Measurements from ENCODE around the gene DBH. TPM values are rescaled to one million over a fixed set of nuclear protein-coding genes. Genes with fewer than 3 reads are reported as not detected.
"Not testable (repeated sequence)": the region's sequence is repeated elsewhere in the genome, so short reads cannot be mapped to it uniquely, and the experiment has no call there.

Gene DBH
- total RNA-seq, 2 donors from 2014 or later, result not detected

DNA sequence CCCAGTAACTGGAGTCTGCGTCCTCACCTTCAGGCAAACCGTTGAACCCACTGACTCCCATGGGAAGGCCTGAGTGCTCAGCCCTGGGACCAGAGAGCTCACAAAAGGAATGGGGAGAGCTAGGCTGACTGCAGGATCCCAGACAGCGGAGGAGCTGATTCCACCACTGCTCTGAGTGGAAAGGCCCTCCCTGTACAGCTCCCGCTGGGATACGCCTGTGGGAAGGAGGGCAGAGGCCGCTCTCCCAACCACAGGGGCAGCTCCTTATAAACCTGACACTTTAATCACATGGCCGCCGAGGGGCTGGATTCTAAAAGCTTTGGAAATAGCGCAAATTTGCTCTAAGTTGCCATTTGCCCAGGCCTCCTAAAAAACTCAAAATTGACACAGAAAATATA, 37.1 kb downstream of the DBH start:
- no peak for ATAC-seq (replicated peaks in 1 of 2)
- no peak overlapping the region for H3K27ac Mint-ChIP-seq
- no peaks in the 10 kb centered on the region for H3K27me3 Mint-ChIP-seq (ENCODE audit: low read depth)
- DNase-seq, result no peak
- H3K36me3 Mint-ChIP-seq (ENCODE audit: insufficient read depth in 2 of 2), result no peaks in the 10 kb centered on the region
- H3K9me3 Mint-ChIP-seq, result no peaks in the 10 kb centered on the region
- H3K4me1 Mint-ChIP-seq (ENCODE audit: low read depth), result peaks cover 32% of the 10 kb centered on the region
- no peak overlapping the region for H3K4me3 Mint-ChIP-seq

DNA sequence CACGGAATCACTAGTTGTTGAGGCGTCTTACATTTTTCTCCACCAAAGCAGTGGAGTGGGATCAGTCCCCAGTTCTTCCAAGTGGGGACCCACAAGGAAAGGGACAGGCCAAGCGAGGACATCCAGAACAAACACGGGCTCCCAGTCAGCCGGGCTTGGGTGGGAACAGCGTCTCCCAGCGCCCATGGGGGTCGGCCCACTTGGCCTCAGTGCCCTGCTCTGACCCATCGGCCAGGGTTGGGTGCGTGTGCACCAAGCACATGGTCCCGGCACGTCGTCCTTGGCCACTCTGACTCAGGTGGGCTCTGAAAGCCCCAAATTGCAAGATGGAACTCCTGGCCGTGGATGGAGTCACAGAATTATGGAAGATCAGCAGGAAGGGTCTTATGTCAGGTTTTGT, 37.9 kb downstream of the DBH start:
- no peaks in the 10 kb centered on the region for H3K36me3 Mint-ChIP-seq (ENCODE audit: insufficient read depth in 2 of 2)
- no peaks in the 10 kb centered on the region for H3K27me3 Mint-ChIP-seq (ENCODE audit: low read depth)
- DNase-seq, result no peak
- H3K4me1 Mint-ChIP-seq (ENCODE audit: low read depth), result peaks cover 41% of the 10 kb centered on the region
- no peak overlapping the region for H3K4me3 Mint-ChIP-seq
- H3K27ac Mint-ChIP-seq, result no peak overlapping the region
- H3K9me3 Mint-ChIP-seq, result no peaks in the 10 kb centered on the region
- ATAC-seq (replicated peaks in 1 of 2), result no peak

DNA sequence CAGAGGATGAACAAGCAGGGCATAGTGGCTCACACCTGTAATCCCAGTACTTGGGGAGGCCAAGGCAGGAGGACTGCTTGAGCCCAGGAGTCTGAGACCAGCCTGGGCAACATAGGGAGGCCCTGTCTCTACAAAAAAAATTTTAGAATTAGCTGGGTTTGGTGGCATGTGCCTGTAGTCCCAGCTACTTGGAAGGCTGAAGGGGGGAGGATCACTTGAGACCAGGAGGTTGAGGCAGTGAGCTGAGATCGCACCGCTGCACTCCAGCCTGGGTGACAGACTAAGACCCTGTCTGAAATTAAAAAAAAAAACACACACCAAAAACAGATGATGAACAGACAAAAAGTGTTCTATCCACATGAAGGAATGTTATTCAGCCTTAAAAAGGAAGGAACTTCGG, 39.6 kb downstream of the DBH start:
- not testable (repeated sequence) for ATAC-seq (replicated peaks in 1 of 2); H3K27me3 Mint-ChIP-seq (ENCODE audit: low read depth); H3K36me3 Mint-ChIP-seq (ENCODE audit: insufficient read depth in 2 of 2); H3K4me3 Mint-ChIP-seq; H3K9me3 Mint-ChIP-seq; DNase-seq; H3K27ac Mint-ChIP-seq
- peaks cover 41% of the 10 kb centered on the region for H3K4me1 Mint-ChIP-seq (ENCODE audit: low read depth)

DNA sequence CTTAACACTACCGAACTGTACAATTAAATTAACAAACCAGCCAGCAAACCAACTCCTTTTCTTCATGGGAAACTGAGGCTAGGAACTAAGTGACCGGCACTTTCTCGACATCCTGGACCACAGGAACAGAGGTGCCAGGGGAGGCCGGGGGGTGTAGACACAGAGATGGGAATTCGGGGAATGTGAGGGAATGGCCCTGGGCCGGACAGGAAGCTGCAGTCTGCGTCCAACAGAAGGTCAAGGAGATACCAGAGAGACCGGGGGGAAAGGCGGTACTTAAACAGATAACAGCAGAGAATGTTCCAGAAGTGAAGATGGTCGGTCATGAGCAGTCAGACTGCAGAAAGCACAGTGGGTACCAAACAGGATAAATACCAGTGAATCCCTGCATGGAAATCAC, 40.3 kb downstream of the DBH start:
- peaks cover 41% of the 10 kb centered on the region for H3K4me1 Mint-ChIP-seq (ENCODE audit: low read depth)
- H3K9me3 Mint-ChIP-seq, result no peaks in the 10 kb centered on the region
- DNase-seq, result no peak
- H3K4me3 Mint-ChIP-seq, result peak overlapping the region; percentile 7 to 14
- H3K27me3 Mint-ChIP-seq (ENCODE audit: low read depth), result no peaks in the 10 kb centered on the region
- H3K27ac Mint-ChIP-seq, result peak overlapping the region; percentile 70
- no peak for ATAC-seq (replicated peaks in 1 of 2)
- H3K36me3 Mint-ChIP-seq (ENCODE audit: insufficient read depth in 2 of 2), result no peaks in the 10 kb centered on the region

DNA sequence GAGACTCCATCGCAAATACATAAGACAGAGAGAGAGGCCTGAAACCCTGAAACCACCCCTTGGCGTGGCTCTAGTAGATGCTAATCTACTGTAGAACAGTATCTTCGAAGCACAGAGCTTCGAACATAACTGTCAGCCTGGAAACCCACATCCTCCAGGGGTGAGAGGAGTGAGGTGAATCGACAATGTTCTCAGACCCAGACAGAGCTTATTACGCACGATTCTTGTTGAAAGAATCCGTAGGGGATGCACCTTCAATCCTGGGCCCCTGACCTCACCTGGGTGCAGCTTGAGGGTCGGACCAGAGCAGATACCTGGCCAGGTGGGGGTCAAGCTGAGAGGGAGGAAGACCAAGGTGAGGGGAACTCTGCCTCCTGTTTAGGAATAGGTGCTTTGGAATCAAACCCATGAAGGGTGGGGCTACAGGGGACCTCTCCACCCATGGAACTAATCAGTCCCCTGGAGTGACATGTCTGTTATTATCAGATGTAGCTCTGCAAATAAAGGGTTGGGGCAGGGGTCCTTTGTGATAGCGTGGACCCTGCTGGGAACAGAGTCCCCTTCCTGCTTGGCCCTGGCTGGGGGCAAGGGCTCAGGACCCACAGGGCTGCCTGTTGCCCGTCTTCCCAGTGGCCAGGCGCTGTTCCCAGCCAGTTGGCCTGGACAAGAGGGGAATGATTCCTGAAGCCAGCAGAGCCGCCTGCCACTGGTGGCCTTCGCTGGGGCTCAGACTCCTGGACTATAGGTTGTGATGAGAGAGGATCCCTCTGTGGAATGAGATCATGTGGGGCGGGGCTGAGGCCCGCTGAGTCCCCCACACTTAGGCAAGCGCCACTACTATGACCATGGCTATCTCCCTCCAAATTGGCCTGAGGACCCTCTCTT, 41.2 kb downstream of the DBH start:
- no peaks in the 10 kb centered on the region for H3K36me3 Mint-ChIP-seq (ENCODE audit: insufficient read depth in 2 of 2)
- H3K27me3 Mint-ChIP-seq (ENCODE audit: low read depth), result no peaks in the 10 kb centered on the region
- H3K4me3 Mint-ChIP-seq, result peak overlapping the region; percentile 21 to 34
- ATAC-seq (replicated peaks in 1 of 2) (peak; percentile 99 to 100), DNase-seq (peak; percentile 68 to 69)
- H3K27ac Mint-ChIP-seq, result peak overlapping the region; percentile 66
- H3K4me1 Mint-ChIP-seq (ENCODE audit: low read depth), result peaks cover 46% of the 10 kb centered on the region
- H3K9me3 Mint-ChIP-seq, result no peaks in the 10 kb centered on the region

DNA sequence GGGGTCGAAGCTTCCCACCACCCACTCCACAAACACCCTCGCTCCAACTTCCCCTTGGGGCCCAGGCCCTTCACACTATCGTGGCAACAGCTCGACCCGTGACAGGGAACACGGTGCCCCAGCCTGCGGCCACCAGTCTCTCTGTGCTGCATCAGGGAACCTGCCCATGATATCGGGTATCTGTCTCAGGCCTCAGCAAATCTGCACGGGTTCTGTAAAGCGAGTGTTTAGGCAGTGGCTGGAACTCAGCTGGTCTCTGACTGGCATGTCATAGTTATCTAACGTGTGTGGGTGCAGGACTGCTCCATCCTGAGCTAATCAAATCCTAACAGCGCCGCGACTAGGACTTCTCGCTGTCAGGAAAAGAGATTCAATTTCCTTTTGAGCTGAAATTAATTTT, 42.9 kb downstream of the DBH start:
- Mint-ChIP-seq H3K4me1 (ENCODE audit: low read depth) (peaks cover 56% of the 10 kb centered on the region), H3K9me3 (no peaks in the 10 kb centered on the region), H3K27ac (no peak overlapping the region)

DNA sequence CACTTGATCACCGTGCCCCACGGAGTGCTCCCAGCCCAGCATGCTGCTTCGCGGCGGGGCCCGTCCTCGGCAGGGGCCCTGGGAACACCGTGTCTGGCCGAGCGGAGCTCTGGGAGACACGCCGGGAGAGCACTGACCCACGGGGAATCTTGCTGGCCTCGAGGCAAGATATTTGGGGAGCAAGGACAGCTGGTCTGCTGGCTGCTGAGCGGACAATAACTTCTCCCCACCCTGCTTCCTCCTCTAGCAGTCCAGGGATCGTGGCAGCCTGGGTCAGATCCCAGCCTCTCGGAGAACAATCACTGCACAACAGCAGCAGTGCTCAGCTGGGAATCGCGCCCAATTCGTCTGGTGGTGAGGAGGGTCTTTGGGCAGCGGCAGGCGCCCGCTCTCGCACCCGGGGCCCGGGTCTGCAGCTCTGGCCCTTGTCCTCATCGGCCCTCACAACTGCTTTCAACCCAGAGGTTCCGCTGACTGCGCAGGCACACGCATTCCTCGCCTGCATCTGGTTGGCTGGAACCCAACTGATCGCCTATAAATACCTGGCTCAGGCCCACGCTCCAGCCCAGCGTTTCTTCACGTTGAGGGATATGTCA, 43.4 kb downstream of the DBH start:
- H3K27ac Mint-ChIP-seq, result no peak overlapping the region
- no peaks in the 10 kb centered on the region for H3K36me3 Mint-ChIP-seq (ENCODE audit: insufficient read depth in 2 of 2)
- no peak for ATAC-seq (replicated peaks in 1 of 2)
- H3K4me1 Mint-ChIP-seq (ENCODE audit: low read depth), result peaks cover 56% of the 10 kb centered on the region
- no peak for DNase-seq
- H3K27me3 Mint-ChIP-seq (ENCODE audit: low read depth), result no peaks in the 10 kb centered on the region
- no peak overlapping the region for H3K4me3 Mint-ChIP-seq
- H3K9me3 Mint-ChIP-seq, result no peaks in the 10 kb centered on the region

More for the DNA sequence above, 42.9 kb downstream of the DBH start:
- H3K27me3 Mint-ChIP-seq (ENCODE audit: low read depth), result no peaks in the 10 kb centered on the region
- H3K4me3 Mint-ChIP-seq, result no peak overlapping the region
- DNase-seq (no peak), ATAC-seq (replicated peaks in 1 of 2) (no peak)
- no peaks in the 10 kb centered on the region for H3K36me3 Mint-ChIP-seq (ENCODE audit: insufficient read depth in 2 of 2)

DNA sequence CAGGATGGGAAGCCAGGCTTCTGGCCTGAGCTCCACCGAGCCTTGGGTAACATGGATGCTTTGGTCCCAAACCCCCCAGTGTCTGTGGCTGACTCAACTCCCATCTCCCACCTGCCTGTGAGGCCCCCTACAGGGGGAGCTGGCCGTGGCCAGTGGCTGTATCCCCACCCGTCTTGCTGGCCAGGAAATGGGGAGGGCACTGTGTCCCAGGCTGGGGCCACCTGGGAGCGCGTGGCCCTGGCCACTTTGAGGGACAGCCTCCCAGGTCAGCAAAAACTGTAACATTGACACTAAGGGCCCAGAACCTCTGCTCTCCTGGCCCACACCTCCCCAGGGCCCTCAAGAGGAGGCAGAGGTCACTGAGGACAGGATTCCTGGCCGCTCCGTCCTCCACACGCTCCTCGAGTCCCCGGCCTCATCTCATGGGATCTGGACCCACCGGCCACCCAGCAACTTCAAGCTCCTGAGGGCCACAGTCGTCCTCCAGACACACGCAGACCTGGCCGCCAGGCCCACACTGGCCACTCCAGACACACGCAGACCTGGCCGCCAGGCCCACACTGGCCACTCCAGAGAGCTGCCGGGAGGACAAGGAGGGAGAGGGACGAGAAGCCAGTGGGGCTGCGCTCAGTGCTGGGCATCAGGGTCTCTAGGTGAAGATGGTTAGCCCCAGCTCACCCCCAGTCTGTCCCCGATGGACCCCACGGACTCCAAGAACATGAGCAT, 44.2 kb downstream of the DBH start:
- DNase-seq (no peak), ATAC-seq (replicated peaks in 1 of 2) (no peak)
- no peak overlapping the region for H3K27ac Mint-ChIP-seq
- H3K4me1 Mint-ChIP-seq (ENCODE audit: low read depth), result peaks cover 53% of the 10 kb centered on the region
- H3K36me3 Mint-ChIP-seq (ENCODE audit: insufficient read depth in 2 of 2), result no peaks in the 10 kb centered on the region
- H3K9me3 Mint-ChIP-seq, result no peaks in the 10 kb centered on the region
- no peaks in the 10 kb centered on the region for H3K27me3 Mint-ChIP-seq (ENCODE audit: low read depth)
- no peak overlapping the region for H3K4me3 Mint-ChIP-seq

DNA sequence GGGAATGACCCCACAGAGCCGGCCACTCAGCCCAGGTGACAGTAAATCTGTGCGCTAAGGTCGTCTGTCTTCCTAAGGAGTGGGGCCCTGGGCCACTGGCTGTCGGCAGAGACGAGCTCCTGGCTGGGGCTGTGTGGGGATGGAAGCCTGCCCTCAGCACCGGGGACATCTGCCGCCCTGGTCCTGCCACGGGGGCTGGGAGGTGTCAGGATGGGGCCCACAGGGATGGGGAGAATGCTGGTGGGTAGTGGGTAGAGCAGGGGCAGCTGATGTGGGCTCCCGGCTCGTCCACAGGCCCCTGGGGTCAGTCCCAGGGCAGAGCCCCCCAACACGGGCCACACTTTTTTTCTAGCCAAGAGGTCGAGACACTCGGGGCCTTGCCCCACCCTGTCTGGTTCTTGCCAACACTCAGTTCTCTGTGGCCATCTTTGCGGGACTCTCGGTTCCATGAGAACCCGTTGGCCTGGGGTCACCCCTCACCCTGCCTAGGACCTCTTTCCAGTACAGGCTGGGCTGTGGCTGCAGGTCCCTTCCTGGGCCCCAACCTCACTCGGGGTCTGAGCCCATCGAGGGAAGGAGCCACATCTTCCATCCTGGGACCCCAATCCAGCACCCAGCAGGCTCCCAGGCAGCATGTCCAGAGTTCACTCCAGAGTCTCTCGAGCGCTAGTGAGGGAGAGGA, 45.0 kb downstream of the DBH start:
- no peaks in the 10 kb centered on the region for H3K27me3 Mint-ChIP-seq (ENCODE audit: low read depth)

DNA sequence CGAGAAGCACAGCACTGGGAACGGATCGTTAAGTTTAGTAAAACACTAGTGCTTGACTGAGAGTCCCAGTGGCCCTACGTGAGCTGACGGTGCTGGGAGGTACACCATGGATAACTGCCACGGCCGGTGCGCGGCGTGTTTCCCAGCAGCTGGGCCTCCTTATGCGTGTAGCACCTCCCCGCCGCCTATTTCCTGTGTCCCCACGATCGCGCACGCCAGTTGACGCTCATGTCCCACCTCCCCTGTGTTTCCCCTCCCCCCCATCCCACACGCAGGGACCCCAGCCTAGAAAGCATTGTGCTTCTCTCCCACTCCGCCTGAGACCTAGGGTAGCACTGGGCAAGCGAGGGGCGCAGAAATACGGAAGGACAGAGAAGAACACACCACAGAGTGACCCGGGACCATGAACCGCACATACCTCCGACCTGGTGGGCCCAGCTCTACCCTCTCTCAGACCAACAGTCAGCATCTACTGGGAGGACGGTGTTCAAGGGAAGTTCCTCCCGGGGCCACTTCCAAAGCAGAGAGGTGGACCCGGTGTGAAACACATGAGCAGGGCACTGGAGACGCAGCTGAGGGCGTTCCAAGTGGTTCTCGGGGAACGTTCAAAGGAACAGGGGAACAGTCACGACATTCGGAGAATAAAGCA, 45.6 kb downstream of the DBH start:
- no peaks in the 10 kb centered on the region for H3K36me3 Mint-ChIP-seq (ENCODE audit: insufficient read depth in 2 of 2)
- DNase-seq (no peak), ATAC-seq (replicated peaks in 1 of 2) (no peak)
- no peaks in the 10 kb centered on the region for H3K27me3 Mint-ChIP-seq (ENCODE audit: low read depth)
- peaks cover 39% of the 10 kb centered on the region for H3K4me1 Mint-ChIP-seq (ENCODE audit: low read depth)
- H3K9me3 Mint-ChIP-seq, result no peaks in the 10 kb centered on the region
- H3K4me3 Mint-ChIP-seq, result no peak overlapping the region
- H3K27ac Mint-ChIP-seq, result peak overlapping the region; percentile 30

More for the DNA sequence above, 45.0 kb downstream of the DBH start:
- H3K36me3 Mint-ChIP-seq (ENCODE audit: insufficient read depth in 2 of 2), result no peaks in the 10 kb centered on the region
- peaks cover 45% of the 10 kb centered on the region for H3K4me1 Mint-ChIP-seq (ENCODE audit: low read depth)
- no peak overlapping the region for H3K27ac Mint-ChIP-seq
- no peak overlapping the region for H3K4me3 Mint-ChIP-seq
- ATAC-seq (replicated peaks in 1 of 2), result no peak
- H3K9me3 Mint-ChIP-seq, result no peaks in the 10 kb centered on the region
- DNase-seq, result no peak

DNA sequence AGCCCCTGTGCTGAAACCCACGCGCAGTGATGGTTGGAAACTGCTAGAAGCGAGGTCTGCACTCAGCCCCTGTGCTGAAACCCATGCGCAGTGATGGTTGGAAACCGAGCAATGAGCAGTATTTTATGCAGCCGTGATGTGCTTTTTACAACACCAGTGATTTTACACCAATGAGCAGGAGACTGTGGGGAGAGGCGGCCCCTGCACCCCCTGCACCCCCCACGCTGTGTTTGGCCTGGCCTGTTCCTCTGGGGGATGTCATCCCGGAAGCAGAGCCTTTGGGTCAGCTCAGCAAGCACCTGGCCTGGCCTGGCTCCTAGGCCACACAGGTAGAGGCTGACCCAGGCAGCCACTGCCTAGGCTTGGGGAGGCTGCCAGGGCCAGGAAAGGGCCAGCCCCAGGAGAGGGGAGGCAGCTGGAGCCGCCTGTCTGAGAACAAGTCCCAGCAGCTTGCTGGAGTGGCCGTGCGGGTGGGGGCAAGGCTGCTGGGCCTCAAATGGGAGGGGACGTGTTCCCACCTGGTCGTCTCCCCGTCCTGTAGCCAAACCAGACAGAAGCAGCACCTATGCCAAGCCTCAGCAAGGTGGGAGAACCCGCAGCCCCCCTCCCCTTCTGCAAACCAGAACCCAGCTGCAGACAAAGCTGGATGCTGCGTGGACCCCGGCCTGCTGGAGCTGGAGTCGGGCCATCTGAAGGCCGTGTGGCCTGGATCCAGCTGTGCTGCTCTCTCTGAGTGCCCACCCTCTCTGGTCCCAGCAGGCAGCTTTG, 46.8 kb downstream of the DBH start:
- H3K9me3 Mint-ChIP-seq, result no peaks in the 10 kb centered on the region
- peaks cover 30% of the 10 kb centered on the region for H3K4me1 Mint-ChIP-seq (ENCODE audit: low read depth)
- no peaks in the 10 kb centered on the region for H3K36me3 Mint-ChIP-seq (ENCODE audit: insufficient read depth in 2 of 2)
- H3K27me3 Mint-ChIP-seq (ENCODE audit: low read depth), result no peaks in the 10 kb centered on the region
- H3K27ac Mint-ChIP-seq, result no peak overlapping the region
- H3K4me3 Mint-ChIP-seq, result peak overlapping the region; percentile 80 to 87
- peak in 1 of 2 donors; percentile 6 for ATAC-seq (replicated peaks in 1 of 2)
- no peak for DNase-seq

DNA sequence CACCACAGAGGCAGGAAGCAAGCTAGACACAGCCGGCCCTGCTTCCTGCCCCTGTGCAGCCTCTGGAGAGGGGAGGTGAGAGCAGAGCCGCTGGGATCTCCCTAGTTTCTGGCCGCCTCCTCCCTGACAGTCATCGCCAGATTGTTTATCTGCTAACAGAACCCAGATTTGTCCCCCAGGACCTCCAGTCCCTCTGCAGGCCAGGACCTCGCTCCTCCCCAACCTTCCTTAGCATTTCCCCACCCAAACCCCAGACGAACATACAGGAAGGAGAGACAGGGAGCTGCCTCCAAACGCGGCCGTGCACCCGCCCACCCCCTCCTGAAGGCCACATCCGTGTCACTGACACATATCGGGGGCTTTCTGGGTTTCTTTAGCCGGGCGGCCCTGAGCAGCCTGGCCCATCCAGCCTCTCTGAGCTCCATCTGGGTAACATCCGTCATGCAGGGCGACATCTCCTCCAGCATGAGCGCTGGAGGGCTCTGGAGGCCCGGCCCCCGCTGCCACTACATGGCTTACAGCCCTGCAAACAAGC, 47.5 kb downstream of the DBH start:
- H3K36me3 Mint-ChIP-seq (ENCODE audit: insufficient read depth in 2 of 2), result no peaks in the 10 kb centered on the region

More for the DNA sequence above, 47.5 kb downstream of the DBH start:
- Mint-ChIP-seq H3K9me3 (no peaks in the 10 kb centered on the region), H3K27me3 (ENCODE audit: low read depth) (no peaks in the 10 kb centered on the region), H3K27ac (peak overlapping the region; percentile 83), H3K4me3 (peak overlapping the region; percentile 80 to 87), H3K4me1 (ENCODE audit: low read depth) (peaks cover 25% of the 10 kb centered on the region)
- peak; percentile 88 to 93 for ATAC-seq (replicated peaks in 1 of 2)
- peak; percentile 64 to 74 for DNase-seq

Measured in activated T-cell treated with anti-CD3 and anti-CD28 coated beads, Interleukin-2, amount 50 U/mL, for 72 hours (primary cell).